Pericardium fibroblast (primary cell): ENCODE measurements around the gene TIMM22. TPM values are rescaled to one million over a fixed set of nuclear protein-coding genes. Genes with fewer than 3 reads are reported as not detected.

Experiments
- total RNA-seq: library from RNA; depleted of rRNA; stranded (reverse); fragments of >200 nt; gene quantifications from 2 replicates; pipeline ENCODE4 v1.2.3, GENCODE V29; 2015

Gene TIMM22
- total RNA-seq: 12.6 and 14.9 TPM in 2 replicates

DNA sequence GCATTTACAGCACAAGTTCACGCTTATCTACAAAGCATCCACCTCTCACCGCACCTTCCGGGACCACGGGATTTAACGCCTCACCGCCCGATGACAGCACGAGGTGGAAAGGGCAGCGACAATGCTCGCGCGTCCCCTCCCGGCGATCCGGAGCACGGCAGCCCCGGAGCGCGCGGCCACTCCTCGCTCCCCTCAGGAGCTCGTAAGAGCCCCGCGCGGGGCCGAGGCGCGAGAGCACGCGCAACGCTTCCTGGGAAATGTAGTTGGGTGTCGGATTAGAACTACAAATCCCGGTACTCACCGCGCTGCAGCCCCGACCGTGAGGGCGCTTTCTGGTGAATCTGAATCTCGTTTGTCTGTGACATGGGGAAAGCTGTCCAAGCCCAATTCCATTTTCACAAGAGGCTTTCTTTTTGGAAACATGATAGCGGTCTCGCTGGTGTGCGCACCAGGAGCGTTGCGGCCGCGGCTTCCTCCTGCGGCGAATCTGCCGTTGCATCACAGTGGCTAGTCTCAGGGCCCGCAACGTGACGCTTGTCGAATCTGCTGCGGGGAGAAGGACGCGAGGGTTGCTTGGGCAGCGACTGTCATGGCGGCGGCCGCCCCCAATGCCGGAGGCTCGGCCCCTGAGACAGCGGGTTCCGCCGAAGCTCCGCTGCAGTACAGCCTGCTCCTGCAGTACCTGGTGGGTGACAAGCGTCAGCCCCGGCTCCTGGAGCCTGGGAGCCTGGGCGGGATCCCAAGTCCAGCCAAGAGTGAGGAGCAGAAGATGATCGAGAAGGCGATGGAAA, at the start of gene TIMM22:
TIMM22 (plus strand) TSS at position 576 of the 791 bp plus-strand sequence; CDS start at position 590, 14 bp downstream.

GRCh38 chr17:979539-980405, 17.2 kb upstream of the TIMM22 start, which contains the start of gene NXN:
TSS of gene NXN (minus strand) at chr17:979776.

Other genes starting within 250 kb of the TIMM22 start
- gene GEMIN4, start 244.9 kb upstream of the TIMM22 start, total RNA-seq: 13.5 and 18.7 TPM in 2 replicates
- 31.5 and 40.6 TPM in 2 replicates for gene GLOD4, start 214.8 kb upstream of the TIMM22 start, total RNA-seq
- gene MRM3, start 214.8 kb upstream of the TIMM22 start, total RNA-seq: 10.3 and 18.6 TPM in 2 replicates
- gene NXN, start 17.4 kb upstream of the TIMM22 start, total RNA-seq: 38.9 and 43.9 TPM in 2 replicates
- 42.1 and 43.1 TPM in 2 replicates for gene ABR, start 182.9 kb downstream of the TIMM22 start, total RNA-seq